LHCN-M2 (cell line): ENCODE data around the gene CD81. TPM values are rescaled to one million over a fixed set of nuclear protein-coding genes. Genes with fewer than 3 reads are reported as not detected.

Experiments
- DNase-seq: peaks from one replicate; pipeline ENCODE4 v3.0.0-alpha.2; 2012; ENCODE audit warnings: low read depth
- total RNA-seq: library from RNA; depleted of rRNA; stranded (reverse); fragments of >200 nt; gene quantifications from 2 replicates; pipeline ENCODE4 v1.2.3, GENCODE V29; 2014

The CD81 gene
- total RNA-seq, 1 experiment from 2014 or later = 305 TPM

DNA sequence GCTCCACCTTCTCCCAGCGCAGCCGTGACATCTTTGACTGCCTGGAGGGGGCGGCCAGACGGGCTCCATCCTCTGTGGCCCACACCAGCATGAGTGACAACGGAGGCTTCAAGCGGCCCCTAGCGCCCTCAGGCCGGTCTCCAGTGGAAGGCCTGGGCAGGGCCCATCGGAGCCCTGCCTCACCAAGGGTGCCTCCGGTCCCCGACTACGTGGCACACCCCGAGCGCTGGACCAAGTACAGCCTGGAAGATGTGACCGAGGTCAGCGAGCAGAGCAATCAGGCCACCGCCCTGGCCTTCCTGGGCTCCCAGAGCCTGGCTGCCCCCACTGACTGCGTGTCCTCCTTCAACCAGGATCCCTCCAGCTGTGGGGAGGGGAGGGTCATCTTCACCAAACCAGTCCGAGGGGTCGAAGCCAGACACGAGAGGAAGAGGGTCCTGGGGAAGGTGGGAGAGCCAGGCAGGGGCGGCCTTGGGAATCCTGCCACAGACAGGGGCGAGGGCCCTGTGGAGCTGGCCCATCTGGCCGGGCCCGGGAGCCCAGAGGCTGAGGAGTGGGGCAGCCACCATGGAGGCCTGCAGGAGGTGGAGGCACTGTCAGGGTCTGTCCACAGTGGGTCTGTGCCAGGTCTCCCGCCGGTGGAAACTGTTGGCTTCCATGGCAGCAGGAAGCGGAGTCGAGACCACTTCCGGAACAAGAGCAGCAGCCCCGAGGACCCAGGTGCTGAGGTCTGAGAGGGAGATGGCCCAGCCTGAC lies 26.0 kb downstream of the CD81 start:
- DNase-seq = no peak

DNA sequence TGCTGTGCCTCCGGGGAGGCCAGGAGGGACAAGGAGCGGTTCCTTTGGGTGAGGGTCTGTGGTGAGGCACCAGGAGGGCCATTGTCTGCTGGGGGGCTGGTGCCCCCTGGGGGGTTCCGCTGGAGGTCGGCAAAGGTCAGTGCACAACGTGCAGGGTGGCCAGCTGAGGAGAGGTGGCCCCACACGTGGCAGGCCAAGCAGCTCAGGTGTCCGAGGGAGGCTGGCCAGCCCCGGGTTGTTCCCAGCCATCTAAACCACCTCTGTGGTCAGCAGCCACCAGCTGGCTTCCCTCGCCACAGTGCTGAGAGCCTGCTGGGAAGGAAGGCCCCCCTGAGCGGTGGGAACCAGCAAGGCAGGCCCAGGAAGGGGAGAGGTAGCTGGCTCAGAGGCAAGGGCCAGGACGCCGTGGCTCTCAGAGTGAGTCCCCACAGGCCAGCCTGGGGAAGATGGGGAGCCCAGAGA lies 27.7 kb downstream of the CD81 start:
- no peak for DNase-seq

DNA sequence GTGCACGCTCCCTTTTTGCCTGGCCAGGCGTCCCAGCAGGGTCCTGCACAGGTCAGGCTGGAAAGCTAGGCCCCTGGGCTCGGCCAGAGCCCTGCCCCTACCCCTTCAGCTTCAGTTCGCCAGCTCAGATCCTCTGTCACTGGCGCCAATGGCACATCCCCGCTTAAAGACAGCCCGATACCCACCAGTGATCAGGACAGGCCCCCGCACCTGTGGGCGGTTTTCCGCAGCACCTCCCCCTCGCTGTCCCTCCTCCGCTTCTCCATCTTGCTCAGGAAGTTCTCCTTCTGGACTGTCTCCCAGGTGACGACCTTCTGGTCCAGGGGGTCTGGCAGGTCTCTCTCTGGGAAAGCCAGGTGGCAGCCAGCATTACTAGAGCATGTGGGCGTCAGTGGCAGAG lies 29.3 kb downstream of the CD81 start:
- no peak for DNase-seq

DNA sequence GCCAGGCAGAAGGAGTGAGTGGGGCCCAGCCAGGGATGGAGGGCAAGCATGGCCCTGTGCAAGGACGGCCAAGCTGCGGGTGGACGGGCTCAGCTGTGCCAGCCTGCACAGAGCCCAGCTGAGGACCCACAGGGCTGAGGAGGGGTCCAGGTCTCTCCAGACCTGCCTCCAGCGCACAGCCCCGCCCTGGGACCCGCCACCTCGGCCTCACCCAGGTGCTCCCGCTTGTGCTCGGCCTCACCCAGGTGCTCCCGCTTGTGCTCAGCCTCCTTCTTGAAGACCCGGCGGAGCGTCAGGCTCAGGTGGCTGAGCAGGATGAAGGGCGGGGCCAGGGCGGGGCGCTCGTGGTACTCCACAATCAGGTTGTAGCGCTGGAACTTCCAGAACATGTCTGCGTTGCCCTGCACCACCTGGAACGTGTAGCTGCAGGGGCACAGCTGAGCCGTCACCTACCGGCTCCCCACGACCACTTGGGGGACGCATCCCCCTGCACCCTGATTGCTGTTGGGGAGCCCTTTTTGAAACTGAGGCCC lies 29.8 kb downstream of the CD81 start:
- no peak for DNase-seq

DNA sequence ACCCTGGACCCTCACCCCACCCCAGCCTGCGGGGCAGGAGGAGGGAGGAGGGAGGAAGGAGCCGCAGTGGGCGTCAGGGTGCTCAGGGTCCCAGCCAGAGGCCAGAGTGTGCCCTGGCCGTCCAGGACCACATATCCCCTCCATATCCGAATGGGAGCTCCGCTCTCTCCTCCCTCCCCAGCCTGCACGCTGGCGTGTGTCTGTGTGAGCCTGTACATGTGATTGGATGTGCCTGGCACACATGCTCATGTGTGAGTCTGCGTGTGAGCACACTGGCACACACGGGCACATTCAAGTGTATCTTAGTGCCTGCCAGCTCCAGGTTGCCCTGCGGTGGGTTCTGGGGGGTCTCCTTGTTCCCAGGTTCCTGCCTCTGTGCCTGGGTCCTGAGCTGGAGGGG lies 31.6 kb downstream of the CD81 start:
- DNase-seq = no peak

DNA sequence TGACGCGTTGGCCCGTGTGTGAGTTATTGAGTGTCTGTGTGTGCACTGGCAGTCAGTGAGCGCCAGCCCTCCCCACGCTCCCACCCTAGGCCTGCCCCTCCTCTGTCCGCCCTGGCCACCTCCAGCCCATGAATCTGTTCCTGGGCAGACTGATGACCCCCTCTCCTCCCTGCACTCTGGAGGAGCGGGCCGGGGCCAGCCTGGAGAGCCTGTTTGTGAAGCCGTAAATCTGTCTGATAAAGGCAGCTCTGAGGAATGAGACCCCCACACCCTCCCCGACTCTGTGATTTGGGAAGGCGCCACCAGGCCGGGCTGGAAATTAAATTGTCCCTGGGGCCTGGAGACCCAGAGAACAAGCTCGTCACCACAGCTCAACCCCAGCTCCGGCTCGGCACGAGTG lies 32.0 kb downstream of the CD81 start:
- DNase-seq = no peak

DNA sequence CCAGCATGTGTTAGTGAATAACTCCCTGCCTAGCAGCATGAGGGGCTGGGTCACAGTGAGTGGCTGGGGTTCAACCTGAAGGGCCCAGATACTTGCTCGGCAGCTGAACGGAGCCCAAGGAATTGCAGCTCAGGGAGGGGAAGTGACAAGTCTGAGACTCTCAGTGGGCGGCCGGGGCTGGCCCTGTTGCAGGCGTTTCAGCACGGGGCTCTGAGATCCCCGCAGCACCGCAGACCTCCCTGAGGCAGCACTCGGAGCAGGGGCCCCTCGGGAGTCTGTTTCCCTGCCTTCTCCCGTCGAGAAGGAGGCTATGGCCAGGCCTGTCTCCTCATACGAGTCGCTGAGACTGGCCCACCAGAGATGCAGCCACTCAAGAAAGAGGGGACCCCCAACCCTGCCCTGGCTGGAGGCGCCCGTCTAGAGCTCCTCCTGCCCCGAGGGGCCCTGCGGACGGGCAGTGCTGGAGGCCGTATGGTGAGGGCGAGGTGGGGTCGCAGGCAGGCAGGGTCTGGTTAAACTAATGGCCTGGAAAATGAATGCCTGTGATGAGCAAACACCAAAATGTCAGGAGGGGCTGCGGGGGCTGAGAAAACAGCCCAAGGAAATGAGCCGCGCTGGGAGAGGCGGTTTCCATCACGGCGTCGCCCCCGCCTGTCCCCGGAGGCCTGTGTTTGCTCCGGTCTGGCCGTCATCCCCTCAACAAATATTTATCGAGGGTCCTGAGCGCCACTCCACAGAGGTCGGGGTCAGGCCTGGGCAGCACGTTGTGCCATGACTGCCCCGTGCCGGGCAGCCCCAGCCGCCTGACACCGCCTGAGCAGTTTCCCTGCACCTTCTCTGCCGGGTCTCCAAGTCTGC lies 32.7 kb downstream of the CD81 start:
- DNase-seq = no peak

DNA sequence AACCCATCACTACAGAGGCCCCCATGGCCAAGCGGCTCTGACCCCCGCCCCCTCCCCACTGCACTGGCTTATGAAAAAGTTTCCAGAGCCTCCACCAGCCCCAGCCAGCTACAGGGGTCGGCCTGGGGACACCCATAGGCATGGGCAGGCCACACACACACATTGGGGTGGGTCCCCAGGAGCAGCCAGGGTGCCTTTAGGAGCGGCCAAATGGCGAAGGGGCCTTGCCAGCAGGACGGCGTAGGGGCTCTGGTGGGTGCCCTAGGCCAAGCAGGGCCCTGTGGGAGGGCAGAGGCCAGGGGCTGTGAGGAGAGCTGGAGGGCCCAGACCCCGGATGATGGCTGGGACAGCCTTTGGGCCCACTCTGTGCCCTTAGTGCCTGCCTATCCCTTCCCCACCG lies 33.5 kb downstream of the CD81 start:
- no peak for DNase-seq

DNA sequence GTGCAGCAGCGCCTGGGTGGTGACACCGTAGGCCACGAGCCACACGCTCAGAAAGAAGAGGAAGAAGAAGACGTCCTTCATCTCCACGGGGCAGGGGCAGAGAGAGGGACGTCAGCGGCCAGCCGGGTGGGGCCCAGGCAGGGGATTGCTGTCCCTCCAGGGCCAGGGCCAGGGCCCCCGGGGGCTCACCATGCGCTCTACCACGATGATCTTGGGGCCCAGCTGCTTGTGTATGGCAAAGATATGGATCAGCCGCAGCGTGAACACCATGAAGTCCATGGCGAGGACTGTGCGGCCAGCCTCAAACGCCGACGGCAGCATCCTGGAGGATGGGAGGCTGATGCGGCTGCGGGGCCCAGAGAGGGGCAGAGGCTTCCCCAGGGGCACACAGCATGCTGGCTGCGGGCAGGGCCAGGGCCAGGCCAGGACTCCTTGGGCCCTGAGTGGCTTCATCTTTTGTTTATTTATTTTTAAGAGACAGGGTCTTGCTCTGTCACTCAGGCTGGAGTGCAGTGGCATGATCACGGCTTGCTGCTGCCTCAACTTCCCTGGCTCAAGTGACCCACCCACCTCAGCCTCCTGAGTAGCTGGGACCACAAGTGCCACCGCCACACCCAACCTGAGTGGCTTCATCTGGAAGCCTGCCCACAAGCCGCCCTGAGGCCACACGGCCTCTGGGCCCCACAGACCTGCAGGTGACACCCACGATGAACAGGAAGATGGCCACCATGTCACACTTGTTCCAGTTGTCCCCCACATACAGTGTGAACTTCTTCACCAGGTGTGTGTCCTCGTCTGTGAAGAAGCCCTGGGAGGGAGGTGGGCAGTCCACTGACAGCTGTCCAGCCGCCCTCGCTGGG lies 34.6 kb downstream of the CD81 start:
- no peak for DNase-seq

DNA sequence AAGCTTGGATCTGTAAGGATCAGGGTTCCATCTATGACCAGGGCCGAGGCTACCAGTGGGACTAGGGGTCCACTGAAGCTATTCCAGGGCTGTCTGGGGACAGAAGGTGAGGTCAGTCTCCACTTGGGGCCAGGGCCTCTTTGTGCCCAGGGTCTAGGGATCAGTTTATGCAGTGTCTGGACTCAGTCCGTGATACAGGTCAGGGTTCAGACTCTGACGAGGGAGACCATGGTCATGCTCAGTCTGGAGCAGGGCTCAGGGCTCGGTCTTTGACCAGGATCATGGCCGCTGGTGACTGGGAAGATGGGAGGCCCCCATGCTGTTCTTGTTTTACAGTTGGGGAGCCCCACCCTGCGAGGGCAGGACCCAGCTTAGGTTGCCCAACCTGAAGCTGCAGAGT lies 35.2 kb downstream of the CD81 start:
- no peak for DNase-seq

DNA sequence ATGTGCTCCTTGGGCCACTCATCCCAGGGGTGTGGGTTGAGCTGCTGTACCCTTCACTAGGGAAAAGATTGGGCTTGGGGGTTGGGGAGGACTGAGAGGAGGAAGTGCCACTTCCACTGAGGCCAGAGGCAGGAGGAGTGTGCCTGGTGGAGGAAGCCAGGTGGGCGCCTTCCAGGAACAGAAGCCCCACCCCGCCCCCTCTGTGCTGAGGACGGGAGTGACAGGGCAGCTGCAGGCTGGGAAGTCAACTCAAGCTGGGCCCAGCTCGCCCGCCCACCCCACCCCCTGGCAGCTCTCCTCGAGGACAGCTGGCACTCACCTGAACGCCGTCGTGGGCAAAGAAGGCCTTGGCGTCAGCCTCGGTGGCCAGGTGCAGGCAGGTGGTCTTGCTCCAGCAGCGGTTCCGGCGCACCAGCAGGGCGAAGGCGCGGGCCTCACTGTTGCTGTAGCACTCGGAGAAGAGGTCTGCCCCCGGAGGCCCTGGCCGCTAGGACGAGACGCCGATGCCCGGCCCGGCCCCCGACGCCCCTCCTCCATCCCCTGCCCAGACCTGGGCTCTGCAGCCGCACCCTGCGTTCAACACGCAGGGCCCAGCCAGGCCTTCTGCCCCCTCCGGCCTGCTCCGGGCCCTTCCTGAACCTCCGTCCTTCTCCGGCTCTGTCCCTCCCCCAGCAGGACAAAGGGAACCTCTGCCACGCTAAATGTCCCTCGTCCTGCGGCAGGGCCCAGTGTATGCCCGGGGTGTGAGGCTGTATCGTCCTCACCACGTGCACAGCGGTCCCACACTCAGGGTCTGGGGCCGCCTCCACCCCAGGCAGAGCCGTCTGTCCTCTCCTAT lies 36.9 kb downstream of the CD81 start:
- no peak for DNase-seq

DNA sequence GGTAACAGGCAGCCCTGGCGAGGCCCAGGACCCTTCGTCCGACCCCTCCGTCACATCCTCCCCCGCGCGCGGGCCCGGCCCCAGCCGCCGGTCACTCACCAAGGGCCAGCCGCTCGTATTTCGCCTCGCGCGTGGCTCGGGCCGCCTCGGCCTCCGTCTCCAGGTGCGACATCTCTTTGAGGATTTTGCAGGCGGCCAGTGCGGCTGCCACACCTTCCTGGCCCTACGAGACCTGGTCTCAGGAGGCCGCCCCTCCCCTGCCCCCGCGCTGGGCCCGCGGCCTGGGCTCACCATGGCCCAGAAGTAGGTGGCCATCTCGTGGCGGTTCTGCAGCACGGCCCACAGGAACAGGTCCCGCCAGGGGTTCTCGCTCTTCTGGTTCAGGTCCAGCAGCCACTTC lies 37.5 kb downstream of the CD81 start:
- no peak for DNase-seq

DNA sequence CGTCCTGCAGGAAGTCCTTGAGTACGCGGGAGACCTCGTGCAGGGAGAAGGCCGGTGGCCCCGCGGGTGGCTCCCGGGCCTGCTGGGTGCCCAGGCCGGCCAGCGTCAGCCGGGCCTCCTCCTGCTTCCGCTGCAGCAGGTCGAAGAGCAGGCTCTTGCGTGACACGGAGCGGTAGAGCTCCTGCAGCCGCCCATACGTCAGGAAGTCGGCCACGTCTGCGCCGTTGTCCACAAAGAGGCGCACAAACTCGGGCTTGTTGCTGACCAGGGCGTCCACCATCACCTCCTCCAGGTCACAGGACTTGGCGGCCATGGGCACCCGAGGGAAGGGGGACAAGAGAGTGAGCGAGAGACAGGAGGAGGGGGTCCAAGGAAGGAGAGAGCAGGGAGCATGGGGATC lies 38.1 kb downstream of the CD81 start:
- DNase-seq = no peak

DNA sequence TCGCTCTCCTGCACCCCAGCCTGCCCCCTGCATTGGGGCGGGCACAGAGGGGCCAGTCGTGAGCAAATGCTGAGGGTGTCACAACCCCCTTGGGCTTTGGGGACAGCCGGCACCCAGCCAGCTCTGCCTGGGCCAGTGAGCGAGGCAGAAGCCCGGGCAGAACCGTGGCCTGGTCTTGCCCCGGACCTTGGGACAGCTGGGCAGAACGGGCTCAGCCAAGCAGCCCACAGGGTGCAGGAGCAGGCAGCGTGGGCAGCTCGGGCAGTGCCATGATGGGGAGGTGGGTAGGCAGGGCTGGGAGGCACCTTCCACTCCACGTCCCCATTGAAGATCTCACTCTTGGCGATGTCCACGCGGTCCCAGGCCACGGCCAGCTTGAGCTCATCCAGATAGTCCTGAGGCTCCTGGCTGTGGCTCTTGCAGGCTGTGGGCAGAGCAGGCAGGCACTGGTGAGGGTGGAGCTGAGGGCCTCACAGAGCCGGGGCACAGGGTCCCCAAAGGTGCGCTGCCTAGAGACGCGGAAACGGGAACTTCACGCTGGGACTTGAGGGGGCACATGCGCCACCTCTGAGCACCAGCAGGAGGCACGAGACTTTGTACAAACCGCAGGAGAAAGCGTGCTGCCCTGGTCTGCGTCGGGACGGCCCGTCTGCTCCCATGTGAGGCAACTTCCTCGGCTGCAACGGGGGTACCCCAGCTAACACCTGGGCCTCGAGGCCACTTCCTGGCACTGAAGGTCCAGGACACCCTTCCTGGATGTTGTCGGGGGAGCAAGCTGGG lies 38.7 kb downstream of the CD81 start:
- no peak for DNase-seq

DNA sequence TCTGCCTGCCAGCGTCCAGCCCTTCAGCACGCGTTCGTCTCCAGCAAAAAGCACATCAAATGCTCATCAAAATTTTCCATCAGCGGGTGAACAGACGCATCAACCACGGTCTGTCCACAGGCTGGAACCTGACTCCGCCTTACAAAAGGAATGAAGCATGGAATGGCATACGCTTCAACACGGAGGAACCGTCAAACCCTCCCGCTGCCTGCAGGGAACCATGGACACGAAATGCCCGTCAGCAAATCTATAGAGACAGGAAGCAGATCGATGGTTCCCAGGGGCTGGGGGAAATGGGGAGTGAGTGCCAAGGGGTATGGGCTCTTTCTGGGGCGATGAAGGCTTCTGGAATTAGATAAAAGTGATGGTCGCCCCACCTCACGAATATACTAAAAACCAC lies 39.7 kb downstream of the CD81 start:
- DNase-seq = no peak

DNA sequence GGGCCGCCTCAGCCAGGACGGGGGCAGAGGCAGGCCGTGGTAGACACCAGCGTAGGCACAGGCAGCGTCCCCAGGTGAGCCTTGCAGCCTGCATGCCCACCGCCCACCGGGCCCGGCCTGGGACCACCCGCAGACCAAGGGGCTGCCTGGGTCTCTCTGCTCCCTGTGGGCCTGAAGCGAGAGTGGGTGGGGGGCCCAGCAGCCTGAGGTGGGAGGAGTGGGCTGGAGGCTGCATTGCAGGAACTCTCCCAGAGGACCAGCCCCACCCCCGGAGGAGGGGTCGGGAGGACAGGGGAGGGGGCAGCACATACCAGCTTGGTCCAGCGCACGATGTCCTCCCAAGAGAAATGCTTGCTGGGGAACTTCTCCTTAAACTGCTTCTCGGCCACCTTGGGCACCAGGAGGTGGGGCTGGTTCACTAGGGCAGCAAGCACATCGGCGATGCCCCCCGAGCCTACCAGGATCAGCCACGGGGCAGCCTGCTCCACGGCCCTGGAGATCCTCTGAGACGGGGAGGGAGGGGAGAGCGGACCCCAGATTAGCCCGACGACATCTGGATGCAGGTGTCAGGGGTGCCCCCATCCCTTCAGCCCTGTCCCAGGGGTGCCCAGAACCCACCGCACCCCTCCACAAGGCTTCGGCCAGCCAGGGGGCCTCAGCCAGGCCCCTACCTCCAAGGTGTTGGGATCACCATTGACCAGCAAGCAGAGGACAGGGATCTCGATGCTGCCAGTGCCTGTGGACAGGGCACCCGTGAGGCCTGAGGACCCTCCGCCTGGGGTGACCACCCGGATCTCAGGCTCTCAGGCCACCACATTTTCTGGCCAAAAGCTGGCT lies 41.0 kb downstream of the CD81 start:
- DNase-seq = no peak

DNA sequence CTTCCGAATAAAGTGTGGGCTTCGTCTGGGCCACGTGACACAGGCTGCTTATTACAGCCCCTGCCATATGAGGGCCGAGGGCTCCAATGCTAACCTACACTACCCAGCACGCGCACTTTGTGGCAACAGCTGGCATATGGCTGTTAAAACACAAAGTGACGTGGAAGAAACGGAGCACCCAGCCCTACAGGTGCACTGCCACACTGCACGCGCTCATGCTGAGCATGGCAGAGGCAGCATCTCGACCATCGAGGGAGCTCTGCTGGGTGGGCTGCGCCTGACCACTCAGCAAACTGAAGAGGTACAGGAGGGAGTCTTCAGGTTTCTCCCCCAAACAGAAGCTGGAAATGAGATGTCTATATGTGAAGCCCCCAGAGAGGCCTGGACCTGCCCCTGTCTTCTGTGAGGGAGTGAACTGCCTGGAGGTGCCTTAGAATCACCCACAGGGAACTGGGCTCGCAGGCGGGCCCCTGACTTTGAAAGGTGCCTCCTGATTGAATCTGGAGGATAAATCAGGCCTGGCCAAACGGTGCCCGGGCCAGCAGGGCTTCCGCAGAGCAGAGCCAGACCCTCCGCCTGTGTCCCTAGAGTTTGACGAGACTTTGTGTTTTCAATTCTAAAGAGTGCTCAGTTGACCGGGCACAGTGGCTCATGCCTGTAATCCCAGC lies 41.7 kb downstream of the CD81 start:
- DNase-seq = no peak
